ENCODE data around the gene LYPLA2. TPM values are rescaled to one million over a fixed set of nuclear protein-coding genes. Genes with fewer than 3 reads are reported as not detected.
"Not testable (repeated sequence)": the region's sequence is repeated elsewhere in the genome, so short reads cannot be mapped to it uniquely, and the experiment has no call there.

Gene LYPLA2
- total RNA-seq, 2 experiments from 2014 or later: 37.4 to 37.7 TPM

DNA sequence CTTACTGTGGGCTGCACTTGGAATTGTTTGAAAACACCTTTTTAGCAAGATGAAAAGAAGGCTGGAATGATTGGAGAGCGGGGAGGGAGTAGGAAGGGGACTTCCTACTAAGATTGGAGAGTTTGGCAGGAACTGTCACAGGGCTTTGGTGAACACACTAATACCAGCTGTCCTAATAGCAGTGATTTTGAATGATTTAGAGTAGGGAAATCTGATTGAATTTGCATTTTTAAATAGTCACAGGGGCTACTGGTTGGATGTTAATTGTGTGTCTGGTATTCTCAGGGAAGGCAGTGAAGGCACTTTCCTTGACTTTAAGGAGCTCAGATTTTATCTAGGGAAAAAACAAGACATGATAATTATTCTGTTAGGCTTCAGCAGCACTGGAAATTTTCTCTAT, 36.8 kb downstream of the LYPLA2 start:
- H3K27ac Mint-ChIP-seq: no peak overlapping the region
- peaks cover 9% of the 10 kb centered on the region for H3K36me3 Mint-ChIP-seq (ENCODE audit: low read depth)
- Histone ChIP-seq H3K27me3 (ENCODE audit: control insufficient read depth in 1 of 2, insufficient read depth in 2 of 2, low read length in 2 of 2) (no peaks in the 10 kb centered on the region), H3K4me3 (ENCODE audit: low read length) (no peak overlapping the region), H3K27ac (ENCODE audit: low read depth in 1 of 2, low read length in 2 of 2) (no peak overlapping the region), H3K36me3 (ENCODE audit: insufficient read depth, low read length) (no peaks in the 10 kb centered on the region), H3K4me1 (ENCODE audit: insufficient read depth, low read length) (peaks cover 15% of the 10 kb centered on the region), H3K9me3 (ENCODE audit: control insufficient read depth in 1 of 2, insufficient read depth in 1 of 2, low read length in 2 of 2) (no peaks in the 10 kb centered on the region)
- CTCF ChIA-PET: interaction anchor here (1.4 kb wide), 1 partner anchor 40 kb away, joined by 3 read pairs; the partner anchor contains the start of gene FUCA1
- POLR2A ChIA-PET: no interaction called here
- no peak for ATAC-seq (ENCODE audit: poor library complexity)
- H3K27me3 Mint-ChIP-seq: no peaks in the 10 kb centered on the region
- H3K4me3 Mint-ChIP-seq: peak overlapping the region; percentile 46
- intact Hi-C loops (cut with DNase I, micrococcal nuclease): loop anchor here (5.0 to 10.0 kb wide), 2 partner anchors 40 to 1507 kb away; partner anchors contain the start of genes FUCA1 (in 1 of the 2) and TMEM50A (in 1 of the 2)
- peaks cover 20% of the 10 kb centered on the region for H3K4me1 Mint-ChIP-seq (ENCODE audit: low read depth)
- DNase-seq: no peak
- H3K9me3 Mint-ChIP-seq: no peaks in the 10 kb centered on the region
- TF ChIP-seq, protein P1, sequence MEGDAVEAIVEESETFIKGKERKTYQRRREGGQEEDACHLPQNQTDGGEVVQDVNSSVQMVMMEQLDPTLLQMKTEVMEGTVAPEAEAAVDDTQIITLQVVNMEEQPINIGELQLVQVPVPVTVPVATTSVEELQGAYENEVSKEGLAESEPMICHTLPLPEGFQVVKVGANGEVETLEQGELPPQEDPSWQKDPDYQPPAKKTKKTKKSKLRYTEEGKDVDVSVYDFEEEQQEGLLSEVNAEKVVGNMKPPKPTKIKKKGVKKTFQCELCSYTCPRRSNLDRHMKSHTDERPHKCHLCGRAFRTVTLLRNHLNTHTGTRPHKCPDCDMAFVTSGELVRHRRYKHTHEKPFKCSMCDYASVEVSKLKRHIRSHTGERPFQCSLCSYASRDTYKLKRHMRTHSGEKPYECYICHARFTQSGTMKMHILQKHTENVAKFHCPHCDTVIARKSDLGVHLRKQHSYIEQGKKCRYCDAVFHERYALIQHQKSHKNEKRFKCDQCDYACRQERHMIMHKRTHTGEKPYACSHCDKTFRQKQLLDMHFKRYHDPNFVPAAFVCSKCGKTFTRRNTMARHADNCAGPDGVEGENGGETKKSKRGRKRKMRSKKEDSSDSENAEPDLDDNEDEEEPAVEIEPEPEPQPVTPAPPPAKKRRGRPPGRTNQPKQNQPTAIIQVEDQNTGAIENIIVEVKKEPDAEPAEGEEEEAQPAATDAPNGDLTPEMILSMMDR (IDR thresholded peaks at IDR 0.05): no peak

DNA sequence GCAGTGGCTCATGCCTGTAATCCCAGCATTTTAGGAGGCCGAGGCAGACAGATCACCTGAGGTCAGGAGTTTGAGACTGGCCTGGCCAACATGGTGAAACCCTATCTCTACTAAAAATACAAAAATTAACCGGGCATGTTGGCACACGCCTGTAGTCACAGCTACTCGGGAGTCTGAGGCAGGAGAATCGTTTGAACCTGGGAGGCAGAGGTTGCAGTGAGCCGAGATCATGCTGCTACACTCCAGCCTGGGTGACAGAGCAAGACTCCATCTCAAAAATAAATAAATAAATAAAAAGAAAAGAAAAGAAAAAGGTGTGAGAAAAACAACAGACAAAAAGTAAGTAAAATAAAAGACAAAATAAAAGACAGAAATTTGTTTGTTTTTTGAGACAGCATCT, 43.2 kb downstream of the LYPLA2 start:
- intact Hi-C loops (cut with DNase I, micrococcal nuclease); H3K4me3 ChIP-seq (ENCODE audit: low read length); H3K27ac ChIP-seq (ENCODE audit: low read depth in 1 of 2, low read length in 2 of 2); H3K9me3 Mint-ChIP-seq; H3K4me3 Mint-ChIP-seq; POLR2A ChIA-PET; ATAC-seq (ENCODE audit: poor library complexity); H3K27me3 ChIP-seq (ENCODE audit: control insufficient read depth in 1 of 2, insufficient read depth in 2 of 2, low read length in 2 of 2); H3K36me3 ChIP-seq (ENCODE audit: insufficient read depth, low read length); DNase-seq; H3K4me1 ChIP-seq (ENCODE audit: insufficient read depth, low read length); H3K9me3 ChIP-seq (ENCODE audit: control insufficient read depth in 1 of 2, insufficient read depth in 1 of 2, low read length in 2 of 2); H3K27ac Mint-ChIP-seq; H3K36me3 Mint-ChIP-seq (ENCODE audit: low read depth): not testable (repeated sequence)
- CTCF ChIA-PET: interaction anchor here (1.2 kb wide), 1 partner anchor 24 kb away, joined by 3 read pairs; no protein-coding TSS in a partner anchor
- Mint-ChIP-seq H3K4me1 (ENCODE audit: low read depth) (peaks cover 12% of the 10 kb centered on the region), H3K27me3 (peaks cover 11% of the 10 kb centered on the region)

DNA sequence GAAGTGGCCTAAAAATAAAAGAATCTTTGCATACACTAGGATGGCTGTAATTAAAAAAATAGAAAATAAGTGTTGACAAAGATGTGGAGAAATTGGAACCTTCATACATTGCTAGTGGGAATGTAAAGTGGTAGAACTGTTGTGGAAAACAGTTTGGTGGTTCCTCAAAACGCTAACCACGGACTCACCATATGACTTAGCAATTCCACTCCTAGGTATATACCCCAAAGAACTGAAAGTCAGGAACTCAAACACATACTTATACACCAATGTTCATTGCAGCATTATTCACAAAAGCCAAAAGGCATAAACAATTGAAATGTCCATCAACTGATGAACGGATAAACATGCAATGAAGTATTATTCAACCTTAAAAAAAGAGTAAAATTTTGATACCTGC, 45.1 kb downstream of the LYPLA2 start:
- peaks cover 10% of the 10 kb centered on the region for H3K4me1 ChIP-seq (ENCODE audit: insufficient read depth, low read length)
- no peak overlapping the region for H3K4me3 ChIP-seq (ENCODE audit: low read length)
- intact Hi-C loops (cut with DNase I, micrococcal nuclease): loop anchor here in 1 of 2 experiments (5.0 kb wide), 1 partner anchor 34 kb away; the partner anchor contains the start of gene GALE
- H3K9me3 ChIP-seq (ENCODE audit: control insufficient read depth in 1 of 2, insufficient read depth in 1 of 2, low read length in 2 of 2): no peaks in the 10 kb centered on the region
- ATAC-seq (ENCODE audit: poor library complexity) (no peak), DNase-seq (peak in 2 of 14 experiments; percentile 2 to 28)
- H3K4me3 Mint-ChIP-seq: no peak overlapping the region
- H3K36me3 ChIP-seq (ENCODE audit: insufficient read depth, low read length): no peaks in the 10 kb centered on the region
- no peak overlapping the region for H3K27ac ChIP-seq (ENCODE audit: low read depth in 1 of 2, low read length in 2 of 2)
- no peaks in the 10 kb centered on the region for H3K9me3 Mint-ChIP-seq
- H3K27me3 ChIP-seq (ENCODE audit: control insufficient read depth in 1 of 2, insufficient read depth in 2 of 2, low read length in 2 of 2): no peaks in the 10 kb centered on the region
- ChIA-PET POLR2A (no interaction called here), CTCF (no interaction called here)
- H3K27ac Mint-ChIP-seq: no peak overlapping the region
- H3K27me3 Mint-ChIP-seq: peaks cover 11% of the 10 kb centered on the region
- TF ChIP-seq, protein P1 (IDR thresholded peaks at IDR 0.05): no peak
- peaks cover 12% of the 10 kb centered on the region for H3K4me1 Mint-ChIP-seq (ENCODE audit: low read depth)
- H3K36me3 Mint-ChIP-seq (ENCODE audit: low read depth): no peaks in the 10 kb centered on the region
